ENCODE measurements around the gene PPT2.
A peak's percentile ranks its signal among the peaks of the same experiment; 100 is the strongest.
"Not testable (repeated sequence)": the region's sequence is repeated elsewhere in the genome, so short reads cannot be mapped to it uniquely, and the experiment has no call there.

PPT2 gene

DNA sequence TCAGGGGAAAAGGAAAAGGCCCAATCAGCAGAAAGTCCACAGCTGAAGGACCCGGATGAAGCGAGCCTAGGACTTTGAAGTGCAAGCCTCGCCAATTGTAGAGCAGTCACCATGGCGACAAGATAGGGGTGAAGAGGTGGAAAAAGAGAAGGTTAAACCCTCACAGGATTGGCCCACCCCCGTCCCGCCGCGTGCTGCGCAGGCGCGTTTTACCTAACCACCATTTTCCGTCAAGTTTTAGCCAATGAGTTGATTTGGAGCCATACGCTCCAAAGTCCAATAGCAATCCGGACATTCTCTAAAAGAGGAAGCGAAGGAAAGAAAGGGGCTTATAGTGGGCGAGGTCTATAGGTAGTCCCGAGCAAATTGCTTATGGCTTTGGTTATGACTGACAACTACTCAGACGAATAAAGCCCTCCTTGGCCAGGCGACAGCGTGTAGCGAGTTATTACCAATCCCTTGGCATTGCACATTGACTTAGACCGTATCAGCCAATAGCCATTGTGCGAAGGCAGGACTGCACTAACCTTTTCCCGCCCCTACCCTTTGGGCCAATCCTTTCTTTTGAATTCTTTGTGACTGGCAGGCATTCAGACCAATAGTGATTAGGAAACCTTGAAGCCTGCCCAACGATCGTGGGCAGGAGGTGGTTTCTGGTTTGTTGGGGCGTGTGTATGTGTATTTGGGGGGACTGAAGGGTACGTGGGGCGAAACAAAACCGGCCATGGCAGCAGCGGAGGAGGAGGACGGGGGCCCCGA is 24.0 kb downstream of the PPT2 start, which contains the start of gene RNF5:
Gene RNF5, plus strand, starts transcription at position 618 of the 759 bp plus-strand sequence. Its CDS starts 107 bp downstream, at position 725.
- DNase-seq = peak; percentile 98 to 100 (median 98)

DNA sequence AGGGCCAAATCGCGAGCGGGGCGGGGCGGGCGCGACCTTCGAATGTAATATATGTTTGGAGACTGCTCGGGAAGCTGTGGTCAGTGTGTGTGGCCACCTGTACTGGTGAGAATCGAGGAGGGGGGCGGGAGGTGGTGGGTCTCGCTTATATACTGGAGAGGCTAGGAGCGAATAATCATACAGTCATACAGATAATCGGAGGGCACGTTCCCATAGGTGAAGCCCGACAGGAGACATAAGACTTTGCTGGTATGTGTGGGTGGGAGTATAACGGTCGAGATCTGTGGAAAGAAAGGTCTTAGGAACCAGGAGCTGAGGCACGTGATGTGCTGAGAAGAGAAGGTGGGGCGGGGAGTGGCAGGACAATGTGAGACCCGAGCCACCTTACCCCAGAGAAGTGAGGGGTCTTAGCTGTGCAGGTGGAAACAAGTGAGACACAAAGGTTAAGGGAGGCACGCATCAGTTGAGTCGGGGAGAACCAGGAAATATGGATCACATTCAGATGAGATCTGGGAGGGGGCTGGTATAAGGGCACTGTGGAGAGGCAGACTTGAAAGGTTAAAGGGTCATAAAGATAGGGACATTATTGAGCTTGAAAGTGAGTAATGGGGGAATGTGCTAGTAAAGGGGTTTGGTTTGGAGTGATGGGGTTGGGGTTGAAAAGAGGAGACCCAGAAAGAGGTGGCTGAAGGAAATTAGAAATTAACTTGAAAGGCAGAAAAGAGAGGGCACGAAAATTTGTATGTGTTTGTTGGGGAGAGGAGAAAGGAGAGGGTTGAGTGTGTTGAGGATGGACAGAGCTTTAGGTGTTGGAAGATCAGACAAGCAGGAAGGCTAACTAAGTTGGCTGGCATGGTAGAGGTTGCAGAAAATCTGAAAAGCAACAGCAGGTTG is 24.9 kb downstream of the PPT2 start:
- no peak for DNase-seq

DNA sequence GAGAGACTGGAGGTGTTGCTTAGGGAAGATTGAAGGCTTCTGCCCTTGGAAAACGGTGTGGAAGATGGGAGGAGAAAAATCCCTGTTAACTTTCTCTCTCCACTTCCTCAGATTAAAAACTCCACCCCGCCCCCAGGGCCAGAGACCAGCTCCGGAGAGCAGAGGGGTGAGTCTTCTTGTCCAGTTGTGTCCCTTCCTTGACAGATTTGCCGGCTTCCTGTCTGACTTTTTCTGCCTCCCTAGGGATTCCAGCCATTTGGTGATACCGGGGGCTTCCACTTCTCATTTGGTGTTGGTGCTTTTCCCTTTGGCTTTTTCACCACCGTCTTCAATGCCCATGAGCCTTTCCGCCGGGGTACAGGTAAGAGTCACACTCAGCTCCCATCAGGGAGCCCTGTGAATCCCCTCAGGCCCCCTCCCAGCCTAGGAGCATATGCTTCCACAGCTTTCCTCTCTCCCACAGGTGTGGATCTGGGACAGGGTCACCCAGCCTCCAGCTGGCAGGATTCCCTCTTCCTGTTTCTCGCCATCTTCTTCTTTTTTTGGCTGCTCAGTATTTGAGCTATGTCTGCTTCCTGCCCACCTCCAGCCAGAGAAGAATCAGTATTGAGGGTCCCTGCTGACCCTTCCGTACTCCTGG is 25.9 kb downstream of the PPT2 start:
- DNase-seq = no peak

DNA sequence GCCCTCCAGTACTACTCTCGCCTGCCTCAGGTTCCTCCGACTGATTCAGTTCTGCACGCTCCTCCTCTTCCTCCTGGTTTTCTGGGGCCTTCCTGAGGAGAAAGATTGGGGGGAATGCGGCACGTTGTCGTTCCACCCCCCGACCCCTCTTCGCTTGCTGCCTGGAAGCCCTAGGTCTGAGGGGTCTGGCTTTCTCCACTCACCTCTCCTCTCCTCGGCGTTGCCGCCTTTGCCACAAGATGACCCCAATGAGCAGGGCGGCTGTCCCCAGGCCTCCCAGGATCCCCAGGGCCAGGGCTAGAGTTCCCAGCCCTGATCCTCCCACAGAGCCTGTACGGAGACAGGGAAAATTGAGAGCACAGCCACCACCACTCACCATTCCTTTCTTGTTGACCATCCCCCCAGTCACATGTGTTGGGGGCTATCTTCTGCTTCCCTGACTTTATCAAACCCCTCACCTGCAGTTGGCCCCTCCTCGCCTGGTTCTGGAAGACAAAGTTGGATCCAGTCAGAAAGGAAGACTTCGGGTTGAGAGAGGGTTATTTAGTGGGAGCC is 27.3 kb downstream of the PPT2 start:
- DNase-seq = no peak

DNA sequence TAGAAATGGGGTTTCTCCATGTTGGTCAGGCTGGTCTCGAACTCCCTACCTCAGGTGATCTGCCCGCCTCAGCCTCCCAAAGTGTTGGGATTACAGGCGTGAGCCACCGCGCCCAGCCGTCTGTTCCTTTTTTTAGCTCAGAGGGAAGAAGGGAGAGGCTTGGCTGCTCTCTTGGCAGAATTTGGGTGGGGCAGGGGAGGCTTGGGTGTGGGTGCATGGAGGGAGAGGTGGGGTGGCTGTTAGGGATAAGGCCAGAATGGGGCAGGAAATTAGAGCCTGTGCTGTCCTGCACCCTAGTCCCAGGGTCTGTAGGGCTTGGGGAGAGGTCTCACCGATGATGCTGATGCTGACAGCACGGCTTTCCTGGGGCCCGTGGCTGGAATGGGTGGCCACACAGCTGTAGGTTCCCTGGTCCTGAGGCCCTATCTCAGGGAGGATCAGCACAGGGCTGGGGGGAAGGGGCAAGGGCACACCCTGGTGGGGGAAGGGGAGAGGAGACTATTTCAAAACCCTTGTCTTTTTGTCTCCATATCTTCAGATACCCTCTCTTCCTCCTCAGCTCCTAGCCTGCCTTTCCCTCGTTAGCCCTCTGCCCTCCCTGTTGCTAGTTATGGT is 28.1 kb downstream of the PPT2 start:
- no peak for DNase-seq

DNA sequence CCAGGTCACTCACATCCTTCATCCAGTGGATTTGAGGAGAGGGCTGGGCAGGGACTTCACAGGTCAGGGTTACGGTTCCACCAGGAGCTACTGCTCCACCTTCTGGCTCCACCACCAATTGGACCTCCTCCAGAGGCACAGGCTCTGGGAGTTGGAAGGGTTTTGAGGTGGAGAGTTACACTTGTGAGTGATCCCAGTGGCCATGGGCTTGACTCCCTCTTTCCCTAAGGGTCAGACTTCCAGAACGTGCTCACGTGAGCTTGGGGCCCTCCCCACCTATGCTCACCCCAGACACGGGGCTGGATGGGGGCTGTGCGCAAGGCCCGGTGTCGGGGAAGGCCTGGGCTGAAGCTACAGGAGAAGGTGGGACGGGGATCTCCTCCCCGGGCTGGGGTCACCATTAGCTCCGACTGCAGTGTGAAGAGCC is 28.6 kb downstream of the PPT2 start:
- no peak for DNase-seq

DNA sequence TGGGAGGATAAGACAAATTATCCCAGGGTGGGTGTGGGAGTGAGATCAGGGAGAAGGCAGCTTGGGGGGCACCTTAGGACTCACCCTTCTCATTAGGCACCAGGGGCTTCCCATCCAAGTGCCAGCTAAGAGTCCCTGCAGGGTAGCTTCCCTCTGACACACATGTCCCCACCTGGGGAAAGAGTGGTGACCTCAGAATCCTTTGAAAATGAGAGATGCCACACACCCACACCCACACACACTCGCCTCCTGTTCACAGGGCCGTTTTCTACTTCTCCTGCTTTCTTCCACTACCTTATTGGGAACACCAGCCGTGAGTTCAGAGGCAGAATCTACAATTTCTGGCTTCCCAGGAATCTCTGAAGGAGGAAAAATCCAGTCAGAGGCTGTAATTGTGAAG is 29.1 kb downstream of the PPT2 start:
- DNase-seq = no peak

DNA sequence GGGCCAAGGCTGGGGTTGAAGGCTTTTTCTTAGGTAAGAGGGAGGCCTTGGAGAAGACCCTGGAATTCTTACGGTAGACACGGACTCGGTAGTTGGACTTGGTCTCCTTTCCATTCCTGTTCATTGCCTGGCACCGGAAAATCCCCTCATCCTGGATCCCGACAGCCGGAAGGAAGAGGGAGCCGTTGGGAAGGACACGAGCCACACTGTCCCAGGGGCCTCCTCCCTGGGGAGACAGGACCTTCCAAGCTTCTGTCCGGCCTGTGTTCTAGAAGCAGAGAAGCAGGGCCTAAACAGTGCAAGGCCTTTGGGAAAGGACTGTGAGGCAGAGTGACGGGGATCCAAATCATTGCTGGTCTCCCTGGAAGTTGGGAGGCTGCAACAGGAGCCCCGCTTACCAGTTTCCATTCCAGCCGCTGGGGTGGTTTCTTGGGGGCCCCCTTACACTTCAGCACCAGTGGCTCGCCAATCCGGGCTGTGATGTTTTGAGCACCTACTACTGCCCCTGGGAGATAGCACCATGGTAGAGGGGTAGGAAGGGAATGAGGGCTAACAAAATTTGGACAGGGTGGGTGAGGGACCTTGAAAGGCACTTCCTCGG is 29.6 kb downstream of the PPT2 start:
- no peak for DNase-seq

DNA sequence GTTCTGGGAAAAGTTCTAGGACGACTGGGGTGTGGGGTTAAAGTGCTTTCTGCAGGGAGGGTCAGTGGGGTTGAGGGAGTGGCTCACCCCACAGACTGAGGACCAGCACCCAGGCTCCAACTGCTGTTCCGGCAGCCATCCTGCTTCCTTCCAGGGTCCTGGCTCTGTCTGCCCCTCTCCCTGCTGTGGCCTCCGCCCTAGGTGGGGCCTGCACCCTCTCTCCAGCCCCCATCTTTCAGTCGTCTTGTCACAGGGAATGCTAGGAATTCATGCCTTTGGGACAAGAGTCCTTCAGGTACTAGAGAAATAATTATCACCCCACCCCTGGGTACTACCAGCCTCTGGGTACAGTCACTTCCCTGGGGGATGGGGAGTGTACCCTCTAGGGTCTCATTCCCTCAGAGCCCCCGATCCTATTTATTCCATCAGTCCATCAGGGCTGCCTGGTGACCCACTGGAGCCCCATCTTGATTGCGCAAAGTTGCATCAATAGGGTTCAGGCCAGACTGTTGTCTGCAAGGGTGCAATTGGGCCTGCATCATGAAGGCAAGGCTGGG is 30.2 kb downstream of the PPT2 start, which contains the start of gene AGER:
Gene AGER, minus strand, starts transcription at position 170 of the 557 bp plus-strand sequence. Its CDS starts 31 bp downstream, at position 139.
- DNase-seq = no peak

DNA sequence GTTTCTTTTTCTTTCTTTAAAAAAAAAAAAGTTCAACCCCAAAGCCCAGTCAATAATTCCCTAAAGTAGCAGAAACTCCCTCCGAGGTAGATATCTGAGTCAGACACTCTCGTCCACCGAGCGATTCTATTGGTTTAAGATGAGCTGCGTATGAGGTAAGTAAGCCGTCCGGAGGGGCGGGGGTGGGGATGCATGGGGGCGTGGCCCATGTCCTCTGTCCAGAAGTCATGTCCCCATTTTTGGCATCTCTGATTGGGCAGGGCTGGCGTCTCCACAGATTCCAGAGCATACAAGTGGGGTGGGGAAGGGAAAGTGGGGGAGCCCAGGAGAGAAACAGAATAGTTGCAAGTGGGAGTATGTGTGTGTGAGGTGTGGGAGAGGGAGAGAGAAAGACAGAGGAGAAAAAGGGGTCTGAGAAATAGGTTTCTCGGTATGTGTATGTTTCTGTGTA is 31.8 kb downstream of the PPT2 start:
- DNase-seq = not testable (repeated sequence)

DNA sequence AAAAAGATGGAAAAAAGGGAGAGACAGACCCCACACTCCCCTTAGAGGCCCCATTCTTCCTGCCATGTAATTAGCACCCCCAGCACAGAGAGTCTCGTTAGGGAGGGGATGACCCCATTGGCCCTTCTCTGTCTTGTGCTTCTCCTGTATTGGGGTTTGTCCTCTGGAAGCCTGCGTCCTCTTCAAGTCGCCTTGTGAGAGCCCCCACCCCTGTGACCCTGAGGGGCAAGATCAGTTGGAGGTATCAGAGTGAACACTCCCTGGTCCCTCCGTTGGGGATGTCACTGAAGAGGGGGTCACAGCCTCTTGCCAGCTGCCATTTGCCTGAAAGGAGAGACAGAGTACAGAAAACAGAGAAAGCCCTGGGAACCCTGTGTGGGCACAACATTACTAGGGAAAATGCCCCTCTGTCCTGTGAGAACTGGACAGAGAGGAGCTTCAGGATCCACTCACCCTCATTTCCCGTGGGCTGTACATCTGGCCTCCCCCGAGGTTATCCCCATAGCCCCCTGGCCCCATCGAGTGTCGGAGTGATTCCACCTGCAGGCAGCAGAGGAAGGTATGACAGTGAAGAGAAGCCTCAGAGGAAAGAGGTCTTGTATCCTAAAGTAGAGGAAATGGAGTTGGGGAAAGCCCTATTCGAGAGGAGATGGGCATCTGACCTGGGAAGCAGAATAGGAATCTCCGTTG is 32.4 kb downstream of the PPT2 start:
- DNase-seq = not testable (repeated sequence)

DNA sequence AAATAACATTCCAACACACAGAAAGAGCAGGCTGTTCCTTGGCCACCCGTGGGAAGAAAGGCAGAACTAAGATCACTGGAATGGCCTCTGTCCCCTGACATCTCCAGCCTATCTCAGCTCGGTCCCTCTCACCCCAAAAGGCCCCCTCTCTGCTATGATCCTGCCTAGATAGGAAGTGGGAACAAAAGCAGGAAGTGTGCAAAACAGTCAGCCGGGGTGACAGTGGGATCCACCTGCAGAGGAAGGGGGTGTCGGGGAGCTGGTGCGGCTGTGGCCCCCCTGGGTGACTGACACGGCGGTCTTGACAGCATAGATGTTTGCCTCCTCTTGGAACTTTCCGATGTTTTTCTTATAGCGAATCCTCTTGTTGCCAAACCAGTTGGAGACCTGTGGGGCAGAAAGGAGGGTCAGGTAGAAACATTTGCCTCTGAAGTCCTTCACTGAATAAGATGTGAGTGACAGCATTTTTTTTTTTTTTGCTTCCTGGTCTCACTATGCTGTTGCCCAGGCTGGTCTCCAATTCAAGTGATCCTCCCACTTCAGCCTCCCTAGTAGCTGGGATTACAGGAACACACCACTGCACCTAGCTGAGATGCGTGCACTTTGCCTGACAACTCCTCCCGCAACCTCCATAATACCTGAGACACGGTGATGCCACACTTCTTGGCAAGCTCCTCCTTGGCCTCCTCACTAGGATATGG is 33.2 kb downstream of the PPT2 start:
- DNase-seq = no peak

DNA sequence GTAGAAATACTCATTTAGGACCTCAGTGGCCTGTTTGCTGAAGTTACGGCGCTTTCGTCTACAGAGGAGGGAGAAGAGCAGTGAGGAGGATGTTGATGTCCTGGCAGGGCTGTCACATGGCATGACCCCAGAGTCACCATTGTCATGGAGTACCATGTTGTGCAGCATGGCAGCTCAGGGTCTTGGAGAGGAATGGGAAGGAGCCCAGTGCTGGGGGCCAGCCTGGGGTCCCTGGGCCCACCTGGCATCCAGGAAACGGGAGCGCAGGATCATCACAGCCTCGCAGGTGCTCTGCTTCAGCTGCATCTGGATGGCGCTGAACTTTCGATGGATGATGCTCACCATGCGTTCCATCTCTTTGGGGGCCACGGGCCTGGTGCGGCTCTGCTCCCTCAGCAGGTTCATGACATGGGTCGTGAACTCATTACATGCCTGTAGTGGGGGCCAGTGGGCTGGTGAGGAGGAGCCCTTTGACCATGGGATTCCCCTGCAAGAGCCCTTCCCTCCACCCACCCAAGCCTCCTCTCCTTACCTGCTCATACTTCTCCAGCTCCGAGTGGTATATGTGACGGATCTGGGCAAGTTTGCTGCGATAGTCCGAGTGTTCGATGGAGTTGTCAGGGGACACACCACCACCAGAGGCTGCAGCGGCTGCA is 33.9 kb downstream of the PPT2 start:
- DNase-seq = not testable (repeated sequence)

DNA sequence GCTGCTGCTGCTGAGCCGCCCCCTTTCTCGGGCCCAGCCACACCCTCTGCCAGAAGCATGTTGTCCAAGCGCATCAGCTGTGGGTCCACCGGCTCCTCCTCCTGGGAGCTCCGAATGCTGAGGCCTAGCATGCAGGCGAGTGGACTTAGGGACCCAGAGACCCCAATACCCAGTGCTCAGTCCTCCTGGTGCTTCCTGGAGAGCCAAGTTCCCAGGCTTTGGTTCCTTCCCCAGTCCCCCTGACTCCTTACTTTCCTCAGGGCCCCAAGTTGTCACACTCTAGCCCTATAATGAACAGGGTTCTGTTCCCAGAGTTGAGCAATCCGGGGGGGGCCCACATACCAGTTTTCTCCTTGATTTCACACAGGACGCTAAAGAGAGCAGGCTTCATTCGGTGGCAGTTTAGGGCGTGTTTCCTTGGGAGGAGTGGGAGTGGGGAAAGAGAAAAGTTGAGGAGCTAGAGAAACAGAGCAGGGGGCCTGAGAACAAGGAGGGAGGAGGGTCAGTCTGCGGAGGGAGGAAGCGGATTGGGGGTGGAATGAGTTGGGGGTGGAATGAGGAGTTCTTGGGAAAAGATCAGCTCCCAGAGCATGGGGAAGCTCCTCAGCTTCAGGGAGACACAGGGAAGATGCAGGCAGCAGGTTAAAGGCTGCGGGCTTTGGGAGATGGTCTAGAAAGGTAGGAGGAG is 34.6 kb downstream of the PPT2 start:
- no peak for DNase-seq

DNA sequence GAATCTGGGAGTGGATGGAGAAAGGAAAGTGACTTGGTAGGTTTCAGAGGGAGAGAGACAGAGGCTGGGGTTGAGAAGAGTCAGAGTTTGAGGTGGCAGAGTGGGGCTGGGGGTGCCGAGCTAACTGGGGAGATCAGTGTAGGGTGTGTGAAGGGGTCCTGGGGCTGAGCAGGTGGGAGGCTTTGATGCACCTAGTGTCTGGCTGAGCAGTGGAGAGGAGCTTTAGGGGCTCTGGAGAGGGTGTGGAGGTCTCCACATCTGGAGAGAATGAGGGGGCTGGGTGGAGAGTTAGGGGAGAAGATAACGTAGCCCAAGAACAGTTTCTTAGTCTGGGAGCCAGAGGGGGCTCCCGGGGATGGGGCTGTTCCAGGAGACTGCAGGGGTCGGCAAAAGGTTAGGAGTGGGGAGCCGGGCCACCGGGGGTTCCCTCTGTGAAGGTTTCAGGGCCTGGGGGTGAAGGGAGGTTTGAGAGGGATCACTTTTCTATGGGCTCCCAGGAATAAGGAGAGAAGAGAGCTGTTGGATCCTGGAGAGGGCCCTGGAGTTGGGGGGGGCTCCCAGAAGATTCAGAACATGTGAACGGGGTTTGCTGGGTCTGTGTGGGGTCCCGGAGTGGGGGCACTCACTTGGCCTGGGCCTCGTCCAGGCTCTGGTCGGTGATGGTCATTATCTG is 35.3 kb downstream of the PPT2 start:
- DNase-seq = no peak

DNA sequence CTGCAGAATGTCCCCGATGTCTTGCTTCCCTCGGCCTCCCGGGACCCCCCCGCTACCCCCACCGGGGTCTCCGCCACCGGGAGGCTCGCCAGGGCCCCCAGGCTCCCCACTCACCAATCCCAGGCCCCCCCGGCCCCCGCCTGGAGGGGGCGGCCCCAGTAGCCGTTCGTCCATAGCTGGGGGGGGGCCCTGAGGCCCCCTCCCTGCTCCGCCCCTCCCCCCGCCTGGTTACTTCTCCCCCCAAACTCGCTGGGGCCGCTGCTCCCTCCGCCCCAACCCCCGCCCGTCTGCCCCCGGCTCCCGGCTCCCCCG is 35.8 kb downstream of the PPT2 start:
- no peak for DNase-seq

DNA sequence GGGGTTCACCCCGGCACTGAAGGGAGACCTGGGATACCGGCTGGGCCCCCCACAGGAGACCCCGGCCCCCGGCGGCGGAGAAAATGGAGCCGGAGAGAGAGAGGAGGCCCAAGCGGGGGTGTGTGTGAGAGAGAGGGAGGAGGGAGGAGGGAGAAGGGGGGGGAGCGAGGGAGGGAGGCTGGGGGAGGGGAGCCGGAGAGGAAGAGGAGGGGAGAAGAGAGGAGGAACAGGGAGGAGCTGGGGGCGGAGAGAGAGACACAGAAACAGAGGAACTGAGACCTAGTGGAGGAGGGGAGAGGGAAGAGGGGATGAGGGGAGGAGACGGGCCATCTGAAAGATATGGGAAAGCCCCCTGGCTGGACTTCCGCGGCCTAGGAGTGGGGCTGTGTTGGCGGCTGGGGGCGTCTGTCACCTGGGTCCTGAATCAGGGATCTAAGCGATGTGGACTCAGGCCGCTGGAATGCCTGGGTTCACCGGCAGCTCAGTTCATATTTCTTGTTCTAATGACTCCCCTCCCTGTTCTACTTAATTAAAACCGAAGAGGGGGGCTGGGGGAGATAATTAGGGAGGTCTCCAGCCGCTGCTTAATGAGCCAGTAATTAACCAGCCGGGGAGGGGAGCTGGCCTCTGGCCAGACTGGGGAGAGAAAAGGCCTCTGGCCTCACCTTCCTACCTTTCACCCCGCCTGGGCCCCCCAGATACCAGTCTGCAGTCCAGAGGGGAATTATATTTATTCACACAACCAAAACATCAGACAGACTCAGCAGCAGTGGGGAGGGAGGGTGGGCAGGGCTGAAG is 36.3 kb downstream of the PPT2 start, which contains the start of gene PBX2:
Gene PBX2, minus strand, starts transcription at position 149 of the 798 bp plus-strand sequence. CDS start 287 bp downstream, outside the sequence.
- peak; percentile 32 to 89 (median 74) for DNase-seq

Measured in NCI-H1417 (cell line).